DMS114 treated with DMSO at 0.1 percent for 48 hours (cell line): Measurements from ENCODE around the gene NUP62CL.

Source experiments
- DNase-seq: peaks from one replicate; lab custom pipeline; 2025; ENCODE audit not compliant: unreplicated experiment; lab: John Stamatoyannopoulos, UW

NUP62CL gene

DNA sequence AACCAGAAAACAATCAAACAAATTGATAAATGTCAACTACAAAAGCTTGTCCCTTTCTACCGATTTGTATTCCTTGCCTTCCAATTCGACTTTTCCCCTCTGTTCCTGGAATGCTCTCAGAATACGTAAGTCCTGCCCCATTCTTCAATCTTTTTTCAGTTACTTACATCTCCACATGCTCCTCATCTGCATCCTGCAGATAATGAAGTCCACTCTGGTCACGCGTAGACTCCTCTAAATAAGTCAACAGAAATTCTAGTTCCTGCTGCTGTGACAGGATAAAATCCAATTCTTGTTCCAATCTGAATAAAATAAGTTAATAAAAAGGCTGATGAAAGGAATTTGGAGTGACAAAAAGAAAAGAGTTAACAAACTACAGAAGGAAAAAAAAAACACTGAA lies 53.2 kb downstream of the NUP62CL start:
- DNase-seq, result no peak

DNA sequence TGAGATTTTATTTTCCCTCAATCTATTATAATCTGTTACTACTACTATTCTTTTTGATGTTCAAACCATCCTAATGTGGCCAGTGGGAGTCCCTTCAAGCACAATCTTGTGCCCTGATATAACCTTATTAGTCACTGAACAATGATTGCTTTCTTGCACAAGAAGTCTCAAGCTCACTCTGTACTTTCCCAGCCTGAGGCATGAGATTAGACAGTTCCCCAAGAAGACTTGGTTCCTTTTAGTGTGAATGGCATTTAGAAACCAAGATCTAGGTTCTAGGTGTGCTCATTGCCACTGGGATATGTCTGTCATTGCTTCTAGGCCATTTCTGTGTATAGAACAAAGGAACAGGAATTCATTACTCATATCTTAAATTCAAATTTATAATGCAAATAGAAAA lies 59.6 kb downstream of the NUP62CL start:
- no peak for DNase-seq

DNA sequence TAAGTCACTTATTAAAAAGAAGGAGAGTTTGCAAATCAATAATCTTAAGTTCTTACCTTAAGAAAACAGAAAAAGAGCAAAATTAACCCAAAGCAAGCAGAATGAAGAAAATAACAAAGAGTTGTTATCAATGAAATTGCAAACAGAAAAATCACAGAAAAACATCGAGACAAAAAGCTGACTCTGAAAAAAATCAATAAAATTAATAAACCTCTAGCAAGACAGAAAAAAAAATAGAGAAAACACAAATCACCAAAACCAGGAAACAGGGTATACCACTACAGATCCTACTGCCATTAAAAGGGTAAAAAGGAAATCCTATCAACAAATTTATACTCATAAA lies 70.3 kb downstream of the NUP62CL start:
- no peak for DNase-seq

DNA sequence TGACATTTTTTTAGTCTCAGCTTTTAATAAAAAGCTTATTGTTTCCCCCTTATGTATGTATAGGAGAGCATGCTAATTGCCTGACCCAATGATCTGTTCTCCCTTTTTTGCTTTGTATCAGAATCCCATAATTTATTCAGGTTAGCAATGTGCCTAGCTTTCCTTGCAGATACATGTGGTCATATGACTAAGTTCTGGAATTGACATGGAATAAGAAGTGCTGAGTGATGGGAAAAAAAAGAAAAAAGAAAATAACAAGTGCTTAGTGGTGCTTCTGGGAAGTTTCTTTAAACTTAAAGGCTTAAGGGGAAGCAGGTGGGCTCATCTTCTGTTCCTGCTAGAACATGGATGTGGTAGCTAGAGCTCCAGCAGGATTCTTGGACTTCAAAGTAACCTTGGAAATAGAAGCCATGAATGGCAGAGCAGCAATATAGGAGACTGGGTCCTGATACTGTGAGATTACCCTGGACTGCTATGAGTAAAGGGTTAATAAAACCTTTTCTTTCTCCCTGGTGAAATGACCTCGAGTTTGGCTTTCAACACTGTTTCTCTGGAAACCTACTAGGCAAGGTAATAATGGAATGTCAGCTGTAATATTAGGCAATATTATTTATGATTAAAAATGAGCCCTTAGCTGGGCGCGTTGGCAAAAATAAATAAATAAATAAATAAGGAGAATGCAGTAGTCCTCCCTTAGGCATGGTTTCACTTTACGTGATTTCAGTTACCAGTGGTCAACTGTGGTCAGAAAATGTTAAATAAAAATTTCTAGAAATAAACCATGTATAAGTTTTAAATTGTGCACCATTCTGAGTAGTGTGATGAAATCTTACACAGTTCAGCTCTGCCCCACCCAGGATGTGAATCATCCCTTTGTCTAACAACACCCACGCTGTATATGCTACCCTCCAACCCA lies 70.9 kb downstream of the NUP62CL start:
- no peak for DNase-seq

DNA sequence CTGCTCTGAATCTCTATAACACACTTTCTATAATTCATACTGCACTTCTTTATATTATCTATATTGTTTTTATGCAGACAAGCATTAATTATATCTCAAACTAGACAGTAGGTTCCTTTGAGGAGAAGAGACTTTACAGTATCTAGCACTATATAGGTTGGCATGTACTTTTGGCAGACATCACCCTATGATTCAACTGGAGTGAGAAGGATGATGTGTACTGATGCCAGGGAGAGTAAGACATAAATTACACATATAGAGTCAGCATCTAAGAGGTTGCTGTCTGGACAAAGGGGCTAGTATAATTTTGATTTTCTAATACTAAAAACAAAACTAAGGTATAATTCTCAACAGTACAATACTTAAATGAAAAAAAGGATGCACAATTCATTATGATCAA lies 82.5 kb downstream of the NUP62CL start:
- DNase-seq, result no peak

DNA sequence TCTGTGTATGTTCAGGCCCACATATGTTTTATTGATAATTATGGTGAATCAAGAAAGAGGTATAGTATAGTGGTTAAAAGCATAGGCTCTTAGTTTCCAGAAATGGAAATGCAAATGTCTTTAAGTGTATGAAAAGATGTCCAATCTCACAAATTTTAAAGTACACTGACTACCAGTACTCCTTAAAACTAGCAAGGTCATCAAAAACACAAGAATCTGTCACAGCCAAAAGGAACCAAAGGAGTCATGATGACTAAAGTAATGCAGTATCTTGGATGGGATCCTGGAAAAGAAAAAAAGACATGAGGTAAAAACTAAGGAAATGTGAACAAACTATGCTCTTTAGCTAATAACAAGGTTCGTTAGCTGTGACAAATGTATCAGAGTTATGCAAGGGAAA lies 87.0 kb downstream of the NUP62CL start:
- no peak for DNase-seq

DNA sequence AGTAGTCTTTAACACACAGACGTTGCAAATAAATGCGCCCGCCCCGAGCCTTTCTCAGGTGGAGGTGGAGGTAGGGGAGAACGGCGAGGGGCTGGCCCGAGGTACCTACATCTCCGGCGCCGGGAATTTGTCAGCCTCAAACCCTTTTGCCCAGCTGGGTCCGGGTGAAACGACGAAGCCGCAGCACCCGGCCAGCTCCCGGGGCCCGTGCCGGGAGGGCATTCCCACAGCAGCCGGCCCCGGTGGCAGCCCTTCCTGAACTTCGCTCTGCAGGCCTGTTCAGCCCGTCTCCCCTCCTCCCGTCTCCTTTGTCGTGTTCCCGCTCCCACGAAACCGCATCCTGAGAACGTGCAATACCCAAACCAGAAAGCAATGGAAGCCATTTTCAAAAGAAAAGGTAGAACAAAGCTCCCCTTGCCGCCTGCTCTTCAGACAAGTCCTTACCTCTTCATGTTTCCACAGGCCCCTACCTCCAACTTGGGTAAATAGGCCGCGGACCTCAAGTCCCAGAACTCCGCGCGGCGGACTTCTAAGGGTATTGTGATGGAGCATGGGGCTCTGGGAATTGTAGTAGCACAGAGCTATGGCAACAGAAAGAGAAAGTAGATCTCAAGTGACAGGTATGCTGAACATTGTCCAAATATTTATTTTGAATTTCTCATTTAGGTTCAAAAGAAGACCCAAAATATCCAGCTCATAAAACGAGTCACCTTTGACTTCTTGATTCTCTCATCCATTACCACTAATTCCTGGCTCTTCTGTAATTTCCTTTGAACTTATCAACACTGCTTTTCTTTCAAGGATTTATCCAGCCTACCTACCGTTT lies 87.7 kb downstream of the NUP62CL start, which contains the start of gene RBM41:
Gene RBM41, minus strand, starts transcription at position 501 of the 826 bp plus-strand sequence. Its CDS starts 49 bp downstream, at position 452.
- DNase-seq, result peak; percentile 65

DNA sequence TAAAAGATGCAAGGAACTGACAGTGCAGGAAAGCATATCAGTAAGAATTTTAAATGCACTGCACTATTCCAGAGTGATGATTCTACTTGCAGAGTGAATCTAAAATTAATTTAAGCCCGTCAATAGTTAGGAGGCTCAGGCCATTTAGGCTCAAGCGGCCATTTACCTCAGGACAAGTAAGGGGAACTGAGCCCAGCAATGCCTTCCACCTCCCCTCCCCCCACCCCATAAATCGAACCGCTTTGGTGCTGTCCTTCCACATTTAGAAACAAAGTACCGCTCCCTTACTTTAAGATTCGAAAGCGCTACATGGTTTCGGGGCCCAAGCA lies 88.3 kb downstream of the NUP62CL start:
- no peak for DNase-seq

DNA sequence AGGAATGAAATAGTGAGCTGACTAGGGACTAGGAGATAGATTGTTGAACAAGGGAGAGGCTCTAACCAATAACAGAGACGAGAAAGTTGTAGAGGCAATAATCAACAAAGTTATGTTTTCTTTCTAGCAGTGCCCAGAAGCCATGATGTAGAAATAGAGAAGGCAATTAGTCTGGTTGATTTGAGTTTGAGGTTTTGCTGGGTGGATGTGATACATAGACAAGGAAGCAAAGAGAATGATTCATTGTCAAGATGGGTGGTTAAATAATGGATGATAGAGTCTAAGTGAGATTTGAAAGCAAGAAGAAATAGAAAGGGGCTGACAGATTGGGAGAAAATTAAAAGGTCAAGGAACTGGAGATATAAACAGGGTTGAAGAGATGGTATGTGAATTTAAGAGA lies 98.8 kb downstream of the NUP62CL start:
- no peak for DNase-seq

DNA sequence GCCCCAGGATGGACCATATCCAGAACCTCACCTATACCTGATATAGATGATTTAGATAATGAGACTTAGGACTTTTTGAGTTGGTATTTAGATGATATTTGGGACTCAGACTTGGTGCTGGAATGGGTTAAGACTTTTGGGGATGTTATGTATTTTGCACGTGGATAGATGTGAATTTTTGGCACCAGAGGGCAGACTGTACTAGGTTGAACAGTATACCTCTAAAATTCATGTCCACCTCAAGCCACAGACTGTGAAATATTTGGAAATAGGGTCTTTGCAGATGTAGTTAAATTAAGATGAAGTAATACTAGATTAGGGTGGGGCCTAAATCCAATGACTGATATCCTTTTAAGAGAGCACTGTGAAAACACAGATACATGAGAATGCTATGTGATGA lies 103.3 kb downstream of the NUP62CL start:
- DNase-seq, result no peak

DNA sequence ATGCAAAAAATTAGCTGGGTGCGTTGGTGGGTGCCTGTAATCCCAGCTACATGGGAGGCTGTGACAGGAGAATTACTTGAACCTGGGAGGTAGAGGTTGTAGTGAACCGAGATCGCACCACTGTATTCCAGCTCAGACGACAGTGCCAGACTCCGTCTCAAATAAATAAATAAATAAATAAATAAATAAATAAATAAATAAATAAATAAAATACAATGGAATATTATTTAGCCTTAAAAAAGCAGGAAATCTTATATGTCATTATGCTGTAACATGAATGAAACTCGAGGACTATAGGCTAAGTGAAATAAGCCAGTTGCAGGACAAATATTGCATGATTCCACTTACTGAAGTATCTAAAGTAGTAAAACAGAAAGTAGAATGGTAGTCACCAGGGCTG lies 130.1 kb downstream of the NUP62CL start:
- no peak for DNase-seq
